22Rv1 (cell line): ENCODE measurements around the gene POGLUT2.

ENCODE experiments used
- CTCF ChIP-seq: fragments of 450-650 bp; IDR thresholded peaks from 2 replicates; pipeline ENCODE4 v1.5.1; 2017; ENCODE audit warnings: mild to moderate bottlenecking
- ZFX ChIP-seq: fragments of 450-650 bp; IDR thresholded peaks from 2 replicates; pipeline ENCODE4 v1.6.1; 2017; ENCODE audit warnings: antibody characterized with exemption, borderline replicate concordance

- TF ChIP-seq CTCF = no peak
- no peak for TF ChIP-seq ZFX
Observed at GRCh38 chr13:102838273-102838672, 39.5 kb upstream of the POGLUT2 start.
